Neutrophil (primary cell): Measurements from ENCODE around the gene CEACAM6.
"Not testable (repeated sequence)": the region's sequence is repeated elsewhere in the genome, so short reads cannot be mapped to it uniquely, and the experiment has no call there.

Source experiments
- H3K27ac ChIP-seq: fragments of 200-600 bp; sonication (generic); 2 replicates; pipeline ENCODE4 v1.5.1; 2016; ENCODE audit warnings: mild to moderate bottlenecking, moderate library complexity
- H3K27me3 ChIP-seq: fragments of 200-600 bp; sonication (generic); 2 replicates; pipeline ENCODE4 v1.6.0; 2016; ENCODE audit warnings: mild to moderate bottlenecking
- H3K36me3 ChIP-seq: fragments of 200-600 bp; sonication (generic); 2 replicates; pipeline ENCODE4 v1.5.1; 2017
- H3K4me1 ChIP-seq, 2 experiments: fragments of 200-600 bp in 1 of 2; sonication (generic) in 1 of 2; 1 replicate in 1 of 2; 2 replicates in 1 of 2; pipeline versions ENCODE4 v1.5.1 to v1.6.1; 2013 to 2016; ENCODE audit warnings: low read depth in 1 of 2, low read length in 1 of 2, mild to moderate bottlenecking in 1 of 2, moderate library complexity in 1 of 2; ENCODE audit not compliant: control insufficient read depth in 1 of 2, insufficient read depth in 1 of 2
- H3K4me3 ChIP-seq, 2 experiments: fragments of 200-600 bp in 1 of 2; sonication (generic) in 1 of 2; 1 replicate in 1 of 2; 2 replicates in 1 of 2; pipeline ENCODE4 v1.5.1; 2013 to 2016; ENCODE audit warnings: low read depth in 1 of 2, low read length in 1 of 2, mild to moderate bottlenecking in 1 of 2, moderate library complexity in 1 of 2
- H3K9me3 ChIP-seq: fragments of 200-600 bp; sonication (generic); 2 replicates; pipeline ENCODE4 v1.5.1; 2016
- TF ChIP-seq, protein P1 (sequence below): fragments of 200-600 bp; sonication (generic); IDR thresholded peaks from 2 replicates; pipeline ENCODE4 v1.5.1; 2016; ENCODE audit warnings: antibody characterized with exemption

Gene CEACAM6

DNA sequence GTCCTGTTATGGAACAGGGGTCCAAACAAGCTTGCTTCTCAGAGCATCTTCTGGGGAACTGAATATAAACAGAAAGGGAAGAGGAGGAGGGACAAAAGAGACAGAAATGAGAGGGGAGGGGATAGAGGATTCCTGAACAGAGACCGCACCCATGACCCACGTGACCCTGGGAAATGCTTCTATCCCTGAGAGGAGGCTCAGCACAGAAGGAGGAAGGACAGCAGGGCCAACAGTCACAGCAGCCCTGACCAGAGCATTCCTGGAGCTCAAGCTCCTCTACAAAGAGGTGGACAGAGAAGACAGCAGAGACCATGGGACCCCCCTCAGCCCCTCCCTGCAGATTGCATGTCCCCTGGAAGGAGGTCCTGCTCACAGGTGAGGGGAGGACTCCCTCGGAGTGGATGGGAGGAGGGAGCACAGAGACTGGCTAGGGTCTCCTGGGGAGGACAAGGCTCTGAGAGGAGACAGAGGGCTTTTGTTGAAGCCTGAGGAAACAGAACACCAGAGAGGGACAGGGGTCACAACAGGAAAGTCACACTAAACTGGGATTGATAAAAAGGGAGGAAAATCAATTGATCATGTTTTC, at the start of gene CEACAM6:
CEACAM6 (plus strand) TSS at position 203 of the 586 bp plus-strand sequence; CDS start at position 312, 109 bp downstream.
- H3K36me3 ChIP-seq: no peaks in the 10 kb centered on the region
- no peaks in the 10 kb centered on the region for H3K27me3 ChIP-seq
- H3K27ac ChIP-seq: peak within 1 kb of the TSS; percentile 84
- H3K4me3 ChIP-seq: no peak within 1 kb of the TSS
- peaks cover 100% of the 10 kb centered on the region in 2 experiments for H3K4me1 ChIP-seq
- H3K9me3 ChIP-seq: no peaks in the 10 kb centered on the region
- TF ChIP-seq, protein P1, sequence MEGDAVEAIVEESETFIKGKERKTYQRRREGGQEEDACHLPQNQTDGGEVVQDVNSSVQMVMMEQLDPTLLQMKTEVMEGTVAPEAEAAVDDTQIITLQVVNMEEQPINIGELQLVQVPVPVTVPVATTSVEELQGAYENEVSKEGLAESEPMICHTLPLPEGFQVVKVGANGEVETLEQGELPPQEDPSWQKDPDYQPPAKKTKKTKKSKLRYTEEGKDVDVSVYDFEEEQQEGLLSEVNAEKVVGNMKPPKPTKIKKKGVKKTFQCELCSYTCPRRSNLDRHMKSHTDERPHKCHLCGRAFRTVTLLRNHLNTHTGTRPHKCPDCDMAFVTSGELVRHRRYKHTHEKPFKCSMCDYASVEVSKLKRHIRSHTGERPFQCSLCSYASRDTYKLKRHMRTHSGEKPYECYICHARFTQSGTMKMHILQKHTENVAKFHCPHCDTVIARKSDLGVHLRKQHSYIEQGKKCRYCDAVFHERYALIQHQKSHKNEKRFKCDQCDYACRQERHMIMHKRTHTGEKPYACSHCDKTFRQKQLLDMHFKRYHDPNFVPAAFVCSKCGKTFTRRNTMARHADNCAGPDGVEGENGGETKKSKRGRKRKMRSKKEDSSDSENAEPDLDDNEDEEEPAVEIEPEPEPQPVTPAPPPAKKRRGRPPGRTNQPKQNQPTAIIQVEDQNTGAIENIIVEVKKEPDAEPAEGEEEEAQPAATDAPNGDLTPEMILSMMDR: no peak

DNA sequence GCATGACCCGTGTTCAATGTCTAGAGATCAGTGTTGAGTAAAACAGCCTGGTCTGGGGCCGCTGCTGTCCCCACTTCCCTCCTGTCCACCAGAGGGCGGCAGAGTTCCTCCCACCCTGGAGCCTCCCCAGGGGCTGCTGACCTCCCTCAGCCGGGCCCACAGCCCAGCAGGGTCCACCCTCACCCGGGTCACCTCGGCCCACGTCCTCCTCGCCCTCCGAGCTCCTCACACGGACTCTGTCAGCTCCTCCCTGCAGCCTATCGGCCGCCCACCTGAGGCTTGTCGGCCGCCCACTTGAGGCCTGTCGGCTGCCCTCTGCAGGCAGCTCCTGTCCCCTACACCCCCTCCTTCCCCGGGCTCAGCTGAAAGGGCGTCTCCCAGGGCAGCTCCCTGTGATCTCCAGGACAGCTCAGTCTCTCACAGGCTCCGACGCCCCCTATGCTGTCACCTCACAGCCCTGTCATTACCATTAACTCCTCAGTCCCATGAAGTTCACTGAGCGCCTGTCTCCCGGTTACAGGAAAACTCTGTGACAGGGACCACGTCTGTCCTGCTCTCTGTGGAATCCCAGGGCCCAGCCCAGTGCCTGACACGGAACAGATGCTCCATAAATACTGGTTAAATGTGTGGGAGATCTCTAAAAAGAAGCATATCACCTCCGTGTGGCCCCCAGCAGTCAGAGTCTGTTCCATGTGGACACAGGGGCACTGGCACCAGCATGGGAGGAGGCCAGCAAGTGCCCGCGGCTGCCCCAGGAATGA, 48.4 kb upstream of the CEACAM6 start:
- H3K27ac ChIP-seq: peak overlapping the region; percentile 54
- H3K9me3 ChIP-seq: no peaks in the 10 kb centered on the region
- peaks cover 6 to 7% of the 10 kb centered on the region in 2 experiments for H3K4me1 ChIP-seq
- H3K36me3 ChIP-seq: no peaks in the 10 kb centered on the region
- TF ChIP-seq, protein P1: peak; percentile 97
- peaks cover 31% of the 10 kb centered on the region for H3K27me3 ChIP-seq
- H3K4me3 ChIP-seq: peak overlapping the region; percentile 63 to 78

DNA sequence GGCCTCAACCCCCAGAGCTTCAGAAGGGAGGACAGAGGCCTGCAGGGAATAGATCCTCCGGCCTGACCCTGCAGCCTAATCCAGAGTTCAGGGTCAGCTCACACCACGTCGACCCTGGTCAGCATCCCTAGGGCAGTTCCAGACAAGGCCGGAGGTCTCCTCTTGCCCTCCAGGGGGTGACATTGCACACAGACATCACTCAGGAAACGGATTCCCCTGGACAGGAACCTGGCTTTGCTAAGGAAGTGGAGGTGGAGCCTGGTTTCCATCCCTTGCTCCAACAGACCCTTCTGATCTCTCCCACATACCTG, 47.9 kb upstream of the CEACAM6 start:
- H3K4me3 ChIP-seq: no peak overlapping the region
- TF ChIP-seq, protein P1: no peak
- peaks cover 6 to 7% of the 10 kb centered on the region in 2 experiments for H3K4me1 ChIP-seq
- no peak overlapping the region for H3K27ac ChIP-seq
- no peaks in the 10 kb centered on the region for H3K36me3 ChIP-seq
- H3K27me3 ChIP-seq: peaks cover 35% of the 10 kb centered on the region
- H3K9me3 ChIP-seq: no peaks in the 10 kb centered on the region

DNA sequence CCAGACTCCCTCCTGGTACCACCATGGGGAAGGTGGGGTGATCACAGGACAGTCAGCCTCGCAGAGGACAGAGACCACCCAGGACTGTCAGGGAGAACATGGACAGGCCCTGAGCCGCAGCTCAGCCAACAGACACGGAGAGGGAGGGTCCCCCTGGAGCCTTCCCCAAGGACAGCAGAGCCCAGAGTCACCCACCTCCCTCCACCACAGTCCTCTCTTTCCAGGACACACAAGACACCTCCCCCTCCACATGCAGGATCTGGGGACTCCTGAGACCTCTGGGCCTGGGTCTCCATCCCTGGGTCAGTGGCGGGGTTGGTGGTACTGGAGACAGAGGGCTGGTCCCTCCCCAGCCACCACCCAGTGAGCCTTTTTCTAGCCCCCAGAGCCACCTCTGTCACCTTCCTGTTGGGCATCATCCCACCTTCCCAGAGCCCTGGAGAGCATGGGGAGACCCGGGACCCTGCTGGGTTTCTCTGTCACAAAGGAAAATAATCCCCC, 47.4 kb upstream of the CEACAM6 start:
- H3K36me3 ChIP-seq: no peaks in the 10 kb centered on the region
- TF ChIP-seq, protein P1: no peak
- no peaks in the 10 kb centered on the region for H3K9me3 ChIP-seq
- peaks cover 6 to 7% of the 10 kb centered on the region in 2 experiments for H3K4me1 ChIP-seq
- no peak overlapping the region for H3K4me3 ChIP-seq
- peaks cover 35% of the 10 kb centered on the region for H3K27me3 ChIP-seq
- no peak overlapping the region for H3K27ac ChIP-seq

DNA sequence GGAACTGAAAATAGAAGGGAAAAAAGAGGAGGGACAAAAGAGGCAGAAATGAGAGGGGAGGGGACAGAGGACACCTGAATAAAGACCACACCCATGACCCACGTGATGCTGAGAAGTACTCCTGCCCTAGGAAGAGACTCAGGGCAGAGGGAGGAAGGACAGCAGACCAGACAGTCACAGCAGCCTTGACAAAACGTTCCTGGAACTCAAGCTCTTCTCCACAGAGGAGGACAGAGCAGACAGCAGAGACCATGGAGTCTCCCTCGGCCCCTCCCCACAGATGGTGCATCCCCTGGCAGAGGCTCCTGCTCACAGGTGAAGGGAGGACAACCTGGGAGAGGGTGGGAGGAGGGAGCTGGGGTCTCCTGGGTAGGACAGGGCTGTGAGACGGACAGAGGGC, 46.8 kb upstream of the CEACAM6 start, which contains the start of gene CEACAM5:
CEACAM5 (plus strand) TSS at position 146 of the 400 bp plus-strand sequence; CDS start at position 252, 106 bp downstream.
- TF ChIP-seq, protein P1: no peak

DNA sequence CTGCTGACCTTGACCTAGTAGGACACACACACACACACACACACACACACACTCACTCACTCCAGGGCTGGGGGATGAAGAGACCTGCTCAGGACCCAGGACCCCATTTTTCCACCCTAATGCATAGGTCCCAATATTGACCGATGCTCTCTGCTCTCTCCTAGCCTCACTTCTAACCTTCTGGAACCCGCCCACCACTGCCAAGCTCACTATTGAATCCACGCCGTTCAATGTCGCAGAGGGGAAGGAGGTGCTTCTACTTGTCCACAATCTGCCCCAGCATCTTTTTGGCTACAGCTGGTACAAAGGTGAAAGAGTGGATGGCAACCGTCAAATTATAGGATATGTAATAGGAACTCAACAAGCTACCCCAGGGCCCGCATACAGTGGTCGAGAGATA, 45.8 kb upstream of the CEACAM6 start:
- H3K27me3 ChIP-seq: peaks cover 32% of the 10 kb centered on the region
- not testable (repeated sequence) for H3K36me3 ChIP-seq, H3K27ac ChIP-seq, H3K9me3 ChIP-seq, H3K4me3 ChIP-seq, H3K4me1 ChIP-seq

More for the DNA sequence above, 46.8 kb upstream of the CEACAM6 start, which contains the start of gene CEACAM5:
- H3K36me3 ChIP-seq: no peaks in the 10 kb centered on the region
- no peak within 1 kb of the TSS for H3K27ac ChIP-seq
- peaks cover 33% of the 10 kb centered on the region for H3K27me3 ChIP-seq
- H3K4me1 ChIP-seq: peaks cover 6 to 7% of the 10 kb centered on the region in 2 experiments
- H3K4me3 ChIP-seq: no peak within 1 kb of the TSS
- no peaks in the 10 kb centered on the region for H3K9me3 ChIP-seq
